Cardiac muscle cell (in vitro differentiated cells and primary cell): ENCODE measurements around the gene MARCHF10. TPM values are rescaled to one million over a fixed set of nuclear protein-coding genes. Genes with fewer than 3 reads are reported as not detected.

Experiments
- DNase-seq, 2 donors: peaks; one replicate each; pipeline versions ENCODE4 v3.0.0 to v3.0.0-alpha.2; 2010 to 2017; ENCODE audit warnings: low read depth in 1 of 2, low spot score in 1 of 2
- H3K27ac ChIP-seq: fragments of 200-600 bp; sonication (generic); 2 replicates; pipeline ENCODE4 v1.5.1; 2016
- H3K27me3 ChIP-seq: fragments of 200-600 bp; sonication (generic); 2 replicates; pipeline ENCODE4 v1.6.0; 2016; ENCODE audit warnings: control low read depth
- H3K36me3 ChIP-seq: fragments of 200-600 bp; sonication (generic); 2 replicates; pipeline ENCODE4 v1.5.1; 2016; ENCODE audit warnings: control low read depth
- H3K4me1 ChIP-seq: fragments of 200-600 bp; sonication (generic); 2 replicates; pipeline ENCODE4 v1.8.1; 2017; ENCODE audit warnings: low read depth, mild to moderate bottlenecking, mixed run types
- H3K4me3 ChIP-seq: fragments of 200-600 bp; sonication (generic); 2 replicates; pipeline ENCODE4 v1.5.1; 2016; ENCODE audit warnings: mild to moderate bottlenecking
- H3K9me3 ChIP-seq: fragments of 200-600 bp; sonication (generic); 2 replicates; pipeline ENCODE4 v1.5.1; 2017; ENCODE audit warnings: low read depth, mild to moderate bottlenecking, control low read depth
- CTCF ChIP-seq: IDR thresholded peaks from 2 replicates; pipeline ENCODE4 v1.5.1; 2012; ENCODE audit warnings: low read depth, mild to moderate bottlenecking, low read length
- polyA plus RNA-seq: library from polyadenylated mRNA; unstranded; fragments of >200 nt; fragmentation: Nextera tagmentation; extraction: Ambion mirVana; gene quantifications from 2 replicates; pipeline ENCODE4 v1.2.1, GENCODE V29; 2016
- total RNA-seq: library from RNA; depleted of rRNA; stranded (reverse); fragments of >200 nt; gene quantifications from 2 replicates; pipeline ENCODE4 v1.2.3, GENCODE V29; 2016

MARCHF10 gene
- total and polyA plus RNA-seq, 2 experiments from 2014 or later = 0.77 to 1.1 TPM

GRCh38 chr17:62823111-62823893 is 15.2 kb upstream of the MARCHF10 start:
- no peak for TF ChIP-seq CTCF
- H3K9me3 ChIP-seq = no peaks in the 10 kb centered on the region
- H3K36me3 ChIP-seq = no peaks in the 10 kb centered on the region
- H3K27me3 ChIP-seq = no peaks in the 10 kb centered on the region
- H3K27ac ChIP-seq = no peak overlapping the region
- peaks cover 29% of the 10 kb centered on the region for H3K4me1 ChIP-seq
- DNase-seq = peak in 1 of 2 donors; percentile 16
- H3K4me3 ChIP-seq = no peak overlapping the region

- no peaks in the 10 kb centered on the region for H3K9me3 ChIP-seq
- no peaks in the 10 kb centered on the region for H3K27me3 ChIP-seq
- H3K4me3 ChIP-seq = no peak overlapping the region
- H3K27ac ChIP-seq = no peak overlapping the region
- DNase-seq = peak in 1 of 2 donors; percentile 81
- peaks cover 18% of the 10 kb centered on the region for H3K4me1 ChIP-seq
- TF ChIP-seq CTCF = no peak
- H3K36me3 ChIP-seq = no peaks in the 10 kb centered on the region
Observed at GRCh38 chr17:62822080-62822904, 14.2 kb upstream of the MARCHF10 start.

- TF ChIP-seq CTCF = no peak
- no peaks in the 10 kb centered on the region for H3K27me3 ChIP-seq
- peaks cover 18% of the 10 kb centered on the region for H3K4me1 ChIP-seq
- no peaks in the 10 kb centered on the region for H3K9me3 ChIP-seq
- no peak overlapping the region for H3K4me3 ChIP-seq
- peak overlapping the region; percentile 19 for H3K27ac ChIP-seq
- peak in 1 of 2 donors; percentile 66 for DNase-seq
- no peaks in the 10 kb centered on the region for H3K36me3 ChIP-seq
Observed at GRCh38 chr17:62821189-62822079, 13.3 kb upstream of the MARCHF10 start.

DNA sequence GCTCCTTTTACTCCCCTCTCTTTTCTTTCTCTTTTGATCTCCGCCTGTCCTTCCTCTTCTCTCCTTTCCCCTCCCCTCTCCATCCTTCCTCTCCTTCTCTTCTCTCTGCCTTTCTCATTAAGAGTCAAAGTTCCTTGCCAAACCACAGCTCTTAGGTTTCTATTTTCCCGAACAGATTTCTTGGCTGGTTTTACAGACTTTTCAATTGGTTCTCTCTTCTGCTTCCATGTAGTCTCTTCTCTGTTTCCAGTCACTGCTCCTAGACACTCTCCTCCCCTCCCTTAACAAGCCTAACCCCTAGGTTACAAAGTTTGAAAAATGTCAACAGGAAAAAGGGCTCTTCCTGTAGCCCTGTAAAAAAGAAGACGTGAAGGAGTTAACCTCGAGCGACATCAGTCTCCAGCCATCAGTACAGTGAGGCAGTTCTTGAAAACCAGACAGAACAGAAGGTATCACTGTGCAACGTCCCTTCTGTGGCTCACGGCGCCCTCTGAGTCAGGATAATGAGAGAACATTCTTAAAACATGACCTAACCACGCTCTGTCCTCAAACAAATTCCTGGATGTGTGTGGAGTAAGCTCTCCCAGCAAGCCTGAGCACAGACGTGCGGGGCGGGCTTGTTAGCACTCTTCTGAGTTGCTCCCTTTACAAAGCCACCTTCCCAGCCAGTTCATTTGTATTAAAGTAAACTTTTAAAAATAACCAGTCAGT is 11.6 kb upstream of the MARCHF10 start:
- Histone ChIP-seq H3K4me1 (peaks cover 18% of the 10 kb centered on the region), H3K27ac (peak overlapping the region; percentile 76), H3K27me3 (no peaks in the 10 kb centered on the region), H3K4me3 (no peak overlapping the region), H3K36me3 (no peaks in the 10 kb centered on the region), H3K9me3 (no peaks in the 10 kb centered on the region)
- TF ChIP-seq CTCF = no peak
- peak; percentile 82 to 97 for DNase-seq
